NOMO-1 treated with dmso at 0.1 percent for 144 hours (cell line): ENCODE results near the gene ZBED3.
"Not testable (repeated sequence)": the region's sequence is repeated elsewhere in the genome, so short reads cannot be mapped to it uniquely, and the experiment has no call there.

ENCODE experiments used
- DNase-seq: peaks from one replicate; lab custom pipeline; 2025; ENCODE audit not compliant: unreplicated experiment; lab: John Stamatoyannopoulos, UW

Gene ZBED3

GRCh38 chr5:77086689-77087483 is at the start of gene ZBED3:
TSS of gene ZBED3 (minus strand) at chr5:77087285. CDS start at chr5:77077878, 9,407 bp downstream.
- peak; percentile 42 for DNase-seq

GRCh38 chr5:77133061-77133758 is 46.1 kb upstream of the ZBED3 start:
- no peak for DNase-seq

- no peak for DNase-seq
These were observed 44.3 kb upstream of the ZBED3 start for GRCh38 chr5:77131361-77131760.

GRCh38 chr5:77129391-77129990 is 42.4 kb upstream of the ZBED3 start:
- DNase-seq, result peak; percentile 9

GRCh38 chr5:77128411-77129061 is 41.5 kb upstream of the ZBED3 start:
- no peak for DNase-seq

- DNase-seq, result no peak
These were observed 36.0 kb upstream of the ZBED3 start for GRCh38 chr5:77123057-77123456.

GRCh38 chr5:77120706-77121105 is 33.6 kb upstream of the ZBED3 start:
- DNase-seq, result no peak

GRCh38 chr5:77120086-77120485 is 33.0 kb upstream of the ZBED3 start:
- no peak for DNase-seq

GRCh38 chr5:77117161-77117560 is 30.1 kb upstream of the ZBED3 start:
- DNase-seq, result no peak

GRCh38 chr5:77107035-77107434 is 19.9 kb upstream of the ZBED3 start:
- not testable (repeated sequence) for DNase-seq

- no peak for DNase-seq
These were observed 17.7 kb upstream of the ZBED3 start for GRCh38 chr5:77104813-77105212.

- DNase-seq, result no peak
These were observed 16.4 kb upstream of the ZBED3 start for GRCh38 chr5:77103457-77103856.

GRCh38 chr5:77102549-77102948 is 15.5 kb upstream of the ZBED3 start:
- no peak for DNase-seq

GRCh38 chr5:77101298-77101697 is 14.2 kb upstream of the ZBED3 start:
- no peak for DNase-seq

GRCh38 chr5:77095189-77095588 is 8.1 kb upstream of the ZBED3 start:
- no peak for DNase-seq

GRCh38 chr5:77087484-77088261 is 588 bp upstream of the ZBED3 start:
- no peak for DNase-seq

- no peak for DNase-seq
These were observed 757 bp downstream of the ZBED3 start for GRCh38 chr5:77086368-77086688.

GRCh38 chr5:77083088-77083487 is 4.0 kb downstream of the ZBED3 start:
- no peak for DNase-seq

GRCh38 chr5:77082280-77082679 is 4.8 kb downstream of the ZBED3 start:
- DNase-seq, result no peak

GRCh38 chr5:77080905-77081304 is 6.2 kb downstream of the ZBED3 start:
- DNase-seq, result no peak

GRCh38 chr5:77080479-77080878 is 6.6 kb downstream of the ZBED3 start:
- not testable (repeated sequence) for DNase-seq
